Central memory CD8-positive, alpha-beta T cell (primary cell): ENCODE measurements around the gene TFAP2D.

Experiments
- ATAC-seq: fragments of 150-1000 bp; cut with Tn5 transposase; replicated peaks from 2 replicates; pipeline ENCODE4 v1.10.0; 2022; ENCODE audit warnings: mild to moderate bottlenecking, moderate FRiP score, moderate number of reproducible peaks; ENCODE audit not compliant: poor library complexity, severe bottlenecking; ENCODE audit errors: extremely low read depth
- DNase-seq, 2 donors: peaks; one replicate each; pipeline ENCODE4 v3.0.0; 2021; ENCODE audit warnings: low spot score in 2 of 2
- H3K27ac Mint-ChIP-seq: one replicate; pipeline ENCODE4 v1.8.0; 2022; ENCODE audit warnings: low read depth, mild to moderate bottlenecking, moderate library complexity, mixed read lengths
- H3K27me3 Mint-ChIP-seq: one replicate; pipeline ENCODE4 v1.8.0; 2022; ENCODE audit warnings: mixed read lengths
- H3K36me3 Mint-ChIP-seq: one replicate; pipeline ENCODE4 v1.8.0; 2022; ENCODE audit warnings: mild to moderate bottlenecking, moderate library complexity, mixed read lengths; ENCODE audit not compliant: insufficient read depth
- H3K4me1 Mint-ChIP-seq: one replicate; pipeline ENCODE4 v1.8.0; 2022; ENCODE audit warnings: mixed read lengths
- H3K4me3 Mint-ChIP-seq: one replicate; pipeline ENCODE4 v1.8.0; 2022; ENCODE audit warnings: mild to moderate bottlenecking, moderate library complexity, mixed read lengths
- H3K9me3 Mint-ChIP-seq: one replicate; pipeline ENCODE4 v1.8.0; 2022; ENCODE audit warnings: mixed read lengths

Gene TFAP2D

DNA sequence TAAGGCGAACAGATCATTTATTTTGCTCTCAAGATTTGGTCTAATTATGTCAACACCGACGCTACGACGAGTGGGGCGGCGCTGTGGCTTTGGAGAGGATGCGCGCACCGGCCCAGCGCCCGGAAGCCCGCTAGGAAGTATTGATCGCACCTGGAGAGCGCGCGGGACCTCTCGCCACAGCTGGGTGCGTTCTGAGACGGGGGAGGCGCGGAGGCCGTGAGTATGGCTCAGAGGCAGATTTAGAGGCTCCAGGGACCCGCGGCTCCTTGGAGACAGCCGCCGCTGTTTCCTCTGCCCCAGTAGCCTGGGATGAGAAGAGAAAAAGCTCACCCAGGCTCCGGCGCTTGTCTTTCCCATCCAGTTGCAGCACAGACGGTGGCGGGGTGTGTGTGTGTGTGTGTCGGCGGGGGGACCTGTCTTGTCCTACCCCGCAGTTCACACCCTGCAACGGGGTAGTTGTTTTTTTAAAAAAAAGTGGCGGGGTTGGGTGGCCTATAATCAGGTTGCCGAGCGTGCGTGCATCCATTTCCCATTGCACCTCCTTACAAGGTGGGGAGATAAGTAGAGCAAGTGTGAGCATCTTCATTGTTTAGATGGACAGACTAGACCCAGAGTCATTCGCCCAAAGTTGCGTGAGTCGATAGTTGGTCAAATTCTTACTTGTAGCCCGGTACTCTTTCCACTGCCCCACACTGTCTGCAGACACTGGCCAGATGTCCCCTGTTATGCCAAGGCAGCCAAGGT, 11.2 kb downstream of the TFAP2D start:
- ATAC-seq (no peak), DNase-seq (no peak)
- Mint-ChIP-seq H3K36me3 (no peaks in the 10 kb centered on the region), H3K9me3 (peaks cover 8% of the 10 kb centered on the region), H3K4me3 (no peak overlapping the region), H3K4me1 (peaks cover 6% of the 10 kb centered on the region), H3K27ac (no peak overlapping the region), H3K27me3 (peaks cover 48% of the 10 kb centered on the region)

- no peak for ATAC-seq
- Mint-ChIP-seq H3K27ac (no peak overlapping the region), H3K4me1 (no peaks in the 10 kb centered on the region), H3K4me3 (no peak overlapping the region), H3K9me3 (peaks cover 16% of the 10 kb centered on the region), H3K36me3 (no peaks in the 10 kb centered on the region), H3K27me3 (no peaks in the 10 kb centered on the region)
- no peak for DNase-seq
Measured at GRCh38 chr6:50734488-50734887, 21.2 kb downstream of the TFAP2D start.

GRCh38 chr6:50742161-50742560, 28.8 kb downstream of the TFAP2D start:
- no peaks in the 10 kb centered on the region for H3K4me1 Mint-ChIP-seq

GRCh38 chr6:50744976-50745375, 31.6 kb downstream of the TFAP2D start:
- no peaks in the 10 kb centered on the region for H3K36me3 Mint-ChIP-seq
- DNase-seq: no peak
- H3K9me3 Mint-ChIP-seq: peaks cover 6% of the 10 kb centered on the region
- no peak overlapping the region for H3K4me3 Mint-ChIP-seq
- H3K4me1 Mint-ChIP-seq: no peaks in the 10 kb centered on the region
- H3K27ac Mint-ChIP-seq: no peak overlapping the region
- H3K27me3 Mint-ChIP-seq: no peaks in the 10 kb centered on the region
- ATAC-seq: no peak

More at GRCh38 chr6:50742161-50742560, 28.8 kb downstream of the TFAP2D start:
- peaks cover 6% of the 10 kb centered on the region for H3K9me3 Mint-ChIP-seq
- H3K27ac Mint-ChIP-seq: no peak overlapping the region
- ATAC-seq (no peak), DNase-seq (no peak)
- no peaks in the 10 kb centered on the region for H3K36me3 Mint-ChIP-seq
- H3K4me3 Mint-ChIP-seq: no peak overlapping the region
- H3K27me3 Mint-ChIP-seq: no peaks in the 10 kb centered on the region

GRCh38 chr6:50762798-50763197, 49.5 kb downstream of the TFAP2D start:
- Mint-ChIP-seq H3K27me3 (no peaks in the 10 kb centered on the region), H3K4me3 (no peak overlapping the region), H3K27ac (no peak overlapping the region), H3K36me3 (no peaks in the 10 kb centered on the region), H3K4me1 (no peaks in the 10 kb centered on the region), H3K9me3 (peaks cover 18% of the 10 kb centered on the region)
- ATAC-seq (no peak), DNase-seq (no peak)

DNA sequence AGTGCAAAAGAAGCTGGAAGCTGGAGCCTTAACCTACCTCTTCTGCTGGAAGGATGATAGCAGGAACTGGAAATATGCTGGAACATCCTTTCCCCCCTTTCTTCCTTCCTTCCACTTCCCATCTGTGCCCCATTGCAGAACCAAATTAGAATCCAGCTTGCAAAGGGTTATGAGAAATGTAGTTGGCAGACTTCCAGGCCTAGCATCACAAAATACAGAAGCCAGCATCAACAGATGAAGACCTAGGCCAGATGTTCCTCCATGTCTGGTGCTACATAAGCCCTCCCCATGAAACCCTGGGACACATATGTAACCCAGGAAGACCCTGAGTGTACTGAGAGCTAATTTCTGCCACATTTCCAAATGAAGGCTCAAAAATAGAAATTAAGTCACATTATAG, 65.4 kb downstream of the TFAP2D start:
- ATAC-seq (no peak), DNase-seq (no peak)
- Mint-ChIP-seq H3K4me1 (no peaks in the 10 kb centered on the region), H3K27me3 (no peaks in the 10 kb centered on the region), H3K4me3 (no peak overlapping the region), H3K27ac (no peak overlapping the region), H3K36me3 (peaks cover 1% of the 10 kb centered on the region), H3K9me3 (peaks cover 12% of the 10 kb centered on the region)

- Mint-ChIP-seq H3K4me1 (no peaks in the 10 kb centered on the region), H3K9me3 (peaks cover 12% of the 10 kb centered on the region), H3K4me3 (no peak overlapping the region), H3K27me3 (no peaks in the 10 kb centered on the region), H3K36me3 (peaks cover 1% of the 10 kb centered on the region), H3K27ac (no peak overlapping the region)
- DNase-seq: no peak
- ATAC-seq: no peak
Measured at GRCh38 chr6:50780382-50780781, 67.1 kb downstream of the TFAP2D start.

DNA sequence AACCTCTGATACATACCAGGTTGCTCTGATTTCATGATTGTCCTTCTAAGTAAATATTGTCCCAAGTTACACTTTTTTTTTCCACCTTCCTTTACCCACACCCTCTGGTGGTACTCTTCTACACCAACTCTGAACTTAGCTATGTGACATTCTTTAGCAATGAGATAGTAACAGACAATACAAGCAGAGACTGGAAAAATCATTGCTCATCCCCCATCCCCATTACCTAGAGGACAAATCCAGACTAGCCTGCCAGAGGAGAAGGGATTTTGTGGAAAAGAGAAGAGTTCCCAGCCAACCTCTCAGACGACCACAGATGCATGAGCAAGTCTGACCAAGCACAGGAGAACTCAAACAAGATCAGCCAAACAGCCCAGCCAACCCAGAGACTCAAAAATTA, 72.6 kb downstream of the TFAP2D start:
- Mint-ChIP-seq H3K4me3 (no peak overlapping the region), H3K36me3 (no peaks in the 10 kb centered on the region), H3K4me1 (no peaks in the 10 kb centered on the region), H3K27ac (no peak overlapping the region), H3K27me3 (no peaks in the 10 kb centered on the region), H3K9me3 (peaks cover 11% of the 10 kb centered on the region)
- ATAC-seq (no peak), DNase-seq (no peak)

DNA sequence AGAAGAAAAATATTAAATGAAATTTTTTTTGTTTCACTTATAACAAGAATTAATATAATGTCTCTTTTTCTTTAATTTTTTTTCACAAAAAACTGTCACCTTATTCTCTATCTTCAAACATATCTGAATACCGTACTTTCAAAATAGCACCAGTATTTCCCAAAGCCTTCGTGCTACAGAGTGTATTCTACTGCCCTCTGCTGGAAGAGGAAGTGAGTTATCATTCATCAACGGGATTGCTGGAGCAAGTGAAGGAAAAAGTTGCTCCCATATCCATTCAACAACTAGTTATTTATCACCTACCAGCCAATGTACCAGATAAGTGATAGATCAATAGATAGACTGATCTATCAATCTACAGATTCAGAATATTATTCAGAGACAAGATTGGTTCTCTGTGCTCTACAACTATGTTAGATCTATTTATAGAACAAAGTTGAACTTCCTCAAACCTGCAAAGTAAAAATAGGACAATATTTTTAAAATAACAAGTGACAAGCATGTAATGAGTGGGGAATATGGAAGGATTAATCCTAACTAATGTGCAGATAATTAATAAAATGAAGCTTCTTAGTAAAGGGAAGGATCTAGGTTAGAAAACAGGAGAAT, 78.7 kb downstream of the TFAP2D start:
- no peak overlapping the region for H3K4me3 Mint-ChIP-seq
- ATAC-seq (no peak), DNase-seq (no peak)
- no peaks in the 10 kb centered on the region for H3K27me3 Mint-ChIP-seq
- no peak overlapping the region for H3K27ac Mint-ChIP-seq
- no peaks in the 10 kb centered on the region for H3K36me3 Mint-ChIP-seq
- no peaks in the 10 kb centered on the region for H3K4me1 Mint-ChIP-seq
- peaks cover 17% of the 10 kb centered on the region for H3K9me3 Mint-ChIP-seq

GRCh38 chr6:50792771-50793170, 79.4 kb downstream of the TFAP2D start:
- no peaks in the 10 kb centered on the region for H3K27me3 Mint-ChIP-seq
- no peak overlapping the region for H3K27ac Mint-ChIP-seq
- H3K4me3 Mint-ChIP-seq: no peak overlapping the region
- no peak for ATAC-seq
- H3K4me1 Mint-ChIP-seq: no peaks in the 10 kb centered on the region
- peaks cover 17% of the 10 kb centered on the region for H3K9me3 Mint-ChIP-seq
- DNase-seq: no peak
- no peaks in the 10 kb centered on the region for H3K36me3 Mint-ChIP-seq

DNA sequence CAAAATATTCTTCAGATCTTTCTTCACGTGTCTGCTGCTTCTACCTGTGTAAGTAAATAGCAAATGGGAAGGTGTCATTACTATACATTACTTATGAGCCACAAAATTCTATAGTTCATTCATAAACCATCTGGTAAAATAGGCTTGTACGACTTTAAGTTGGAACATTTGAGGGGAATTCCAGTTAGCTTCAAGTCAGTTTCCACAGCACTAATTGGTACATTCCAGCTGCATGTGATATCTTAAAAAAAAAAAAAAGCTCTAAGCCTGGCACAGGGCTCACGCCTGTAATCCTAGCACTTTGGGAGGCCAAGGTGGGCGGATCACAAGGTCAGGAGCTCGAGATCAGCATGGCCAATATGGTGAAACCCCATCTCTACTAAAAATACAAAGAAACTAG, 82.2 kb downstream of the TFAP2D start:
- ATAC-seq (no peak), DNase-seq (no peak)
- H3K27me3 Mint-ChIP-seq: no peaks in the 10 kb centered on the region
- no peak overlapping the region for H3K4me3 Mint-ChIP-seq
- peaks cover 12% of the 10 kb centered on the region for H3K9me3 Mint-ChIP-seq
- H3K27ac Mint-ChIP-seq: no peak overlapping the region
- H3K36me3 Mint-ChIP-seq: no peaks in the 10 kb centered on the region
- no peaks in the 10 kb centered on the region for H3K4me1 Mint-ChIP-seq

GRCh38 chr6:50804283-50804682, 91.0 kb downstream of the TFAP2D start:
- H3K4me3 Mint-ChIP-seq: no peak overlapping the region
- no peak overlapping the region for H3K27ac Mint-ChIP-seq
- DNase-seq (no peak), ATAC-seq (no peak)
- peaks cover 7% of the 10 kb centered on the region for H3K9me3 Mint-ChIP-seq
- no peaks in the 10 kb centered on the region for H3K36me3 Mint-ChIP-seq
- H3K27me3 Mint-ChIP-seq: no peaks in the 10 kb centered on the region
- H3K4me1 Mint-ChIP-seq: no peaks in the 10 kb centered on the region

DNA sequence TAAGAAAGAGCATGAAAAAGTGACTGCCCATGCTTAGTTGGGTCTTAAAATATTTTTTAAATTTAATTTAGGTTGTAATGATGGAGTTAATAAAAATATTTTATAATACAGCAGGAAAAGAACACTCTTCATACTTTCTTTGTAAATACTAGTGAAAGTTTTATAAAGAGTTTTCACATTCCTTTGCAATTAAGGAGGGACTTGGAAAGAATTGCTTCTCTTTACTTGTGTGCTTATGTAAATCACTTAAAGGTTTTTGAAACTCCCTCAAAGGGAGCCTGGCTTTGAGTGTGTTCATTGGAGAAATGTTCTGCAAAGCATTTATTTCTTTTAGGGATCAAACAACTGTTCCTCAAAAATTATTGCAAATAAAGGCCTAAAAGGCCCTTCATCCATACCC, 93.7 kb downstream of the TFAP2D start:
- ATAC-seq: no peak
- Mint-ChIP-seq H3K4me3 (no peak overlapping the region), H3K4me1 (no peaks in the 10 kb centered on the region), H3K36me3 (no peaks in the 10 kb centered on the region), H3K9me3 (peaks cover 7% of the 10 kb centered on the region), H3K27me3 (no peaks in the 10 kb centered on the region), H3K27ac (no peak overlapping the region)
- no peak for DNase-seq
